BE2C (cell line): ENCODE measurements around the gene PPP2R5E.

ENCODE experiments used
- DNase-seq: peaks from one replicate; pipeline ENCODE4 v3.0.0-alpha.2; 2020
- H3K27me3 ChIP-seq: fragments of 250-450 bp; sonication (Bioruptor Pico); 2 replicates; pipeline ENCODE4 v1.5.1; 2020; ENCODE audit warnings: mild to moderate bottlenecking
- H3K36me3 ChIP-seq: fragments of 250-450 bp; sonication (Bioruptor Pico); 2 replicates; pipeline ENCODE4 v1.5.1; 2020; ENCODE audit warnings: mild to moderate bottlenecking
- H3K4me1 ChIP-seq: fragments of 250-450 bp; sonication (Bioruptor Pico); 2 replicates; pipeline ENCODE4 v1.5.1; 2020
- H3K4me3 ChIP-seq: 2 replicates; pipeline ENCODE4 v1.5.1; 2011; ENCODE audit warnings: low read depth, low read length
- H3K9me3 ChIP-seq: fragments of 250-450 bp; sonication (Bioruptor Pico); 2 replicates; pipeline ENCODE4 v1.5.1; 2020
- TF ChIP-seq, protein P1 (sequence below): IDR thresholded peaks from 2 replicates; pipeline ENCODE4 v1.5.1; 2012; ENCODE audit warnings: mild to moderate bottlenecking, low read depth, low read length

The PPP2R5E gene

DNA sequence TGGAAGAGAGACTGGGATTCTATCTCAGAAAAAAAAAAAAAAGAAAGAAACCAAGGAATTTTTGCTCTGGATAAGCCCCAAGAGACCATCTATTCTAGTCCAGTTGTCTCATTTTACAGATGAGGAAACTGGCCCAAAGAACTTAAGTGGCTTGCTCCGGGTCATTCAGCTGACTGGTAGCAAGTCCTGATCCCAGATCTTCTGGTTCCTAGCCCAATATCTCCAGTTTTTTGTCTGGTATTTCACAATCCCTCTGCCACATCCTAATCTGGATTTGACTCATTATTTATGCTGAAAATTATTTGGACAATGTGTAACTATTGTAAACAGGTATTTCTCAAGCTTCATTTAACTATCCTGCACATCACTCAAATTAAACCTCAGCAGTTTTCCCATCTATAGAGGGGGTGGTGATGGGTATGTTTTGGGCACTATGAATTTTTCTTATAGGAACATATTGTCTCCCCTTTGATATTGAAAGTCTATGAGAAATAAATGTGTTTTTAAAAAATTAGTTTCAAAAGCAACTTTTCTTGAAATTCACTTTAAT, 43.4 kb downstream of the PPP2R5E start:
- no peak for DNase-seq
- Histone ChIP-seq H3K36me3 (peaks cover 10% of the 10 kb centered on the region), H3K9me3 (no peaks in the 10 kb centered on the region), H3K4me1 (no peaks in the 10 kb centered on the region; the same call in 1 of the 2 replicates), H3K27me3 (no peaks in the 10 kb centered on the region), H3K4me3 (no peak overlapping the region)
- TF ChIP-seq, protein P1, sequence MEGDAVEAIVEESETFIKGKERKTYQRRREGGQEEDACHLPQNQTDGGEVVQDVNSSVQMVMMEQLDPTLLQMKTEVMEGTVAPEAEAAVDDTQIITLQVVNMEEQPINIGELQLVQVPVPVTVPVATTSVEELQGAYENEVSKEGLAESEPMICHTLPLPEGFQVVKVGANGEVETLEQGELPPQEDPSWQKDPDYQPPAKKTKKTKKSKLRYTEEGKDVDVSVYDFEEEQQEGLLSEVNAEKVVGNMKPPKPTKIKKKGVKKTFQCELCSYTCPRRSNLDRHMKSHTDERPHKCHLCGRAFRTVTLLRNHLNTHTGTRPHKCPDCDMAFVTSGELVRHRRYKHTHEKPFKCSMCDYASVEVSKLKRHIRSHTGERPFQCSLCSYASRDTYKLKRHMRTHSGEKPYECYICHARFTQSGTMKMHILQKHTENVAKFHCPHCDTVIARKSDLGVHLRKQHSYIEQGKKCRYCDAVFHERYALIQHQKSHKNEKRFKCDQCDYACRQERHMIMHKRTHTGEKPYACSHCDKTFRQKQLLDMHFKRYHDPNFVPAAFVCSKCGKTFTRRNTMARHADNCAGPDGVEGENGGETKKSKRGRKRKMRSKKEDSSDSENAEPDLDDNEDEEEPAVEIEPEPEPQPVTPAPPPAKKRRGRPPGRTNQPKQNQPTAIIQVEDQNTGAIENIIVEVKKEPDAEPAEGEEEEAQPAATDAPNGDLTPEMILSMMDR = no peak

GRCh38 chr14:63496837-63497400, 46.3 kb downstream of the PPP2R5E start:
- H3K36me3 ChIP-seq = peaks cover 10% of the 10 kb centered on the region
- H3K4me3 ChIP-seq = no peak overlapping the region
- TF ChIP-seq, protein P1 = no peak
- peaks cover 9% of the 10 kb centered on the region for H3K4me1 ChIP-seq
- H3K27me3 ChIP-seq = no peaks in the 10 kb centered on the region
- DNase-seq = no peak
- no peaks in the 10 kb centered on the region for H3K9me3 ChIP-seq

- peaks cover 11% of the 10 kb centered on the region for H3K4me1 ChIP-seq
- H3K9me3 ChIP-seq = no peaks in the 10 kb centered on the region
- peaks cover 5% of the 10 kb centered on the region for H3K36me3 ChIP-seq
- H3K4me3 ChIP-seq = no peak overlapping the region; the same call in 1 of the 2 replicates
- no peaks in the 10 kb centered on the region for H3K27me3 ChIP-seq
- TF ChIP-seq, protein P1 = peak; percentile 70
- DNase-seq = peak; percentile 52
These were observed 49.9 kb downstream of the PPP2R5E start for GRCh38 chr14:63493246-63493645.

DNA sequence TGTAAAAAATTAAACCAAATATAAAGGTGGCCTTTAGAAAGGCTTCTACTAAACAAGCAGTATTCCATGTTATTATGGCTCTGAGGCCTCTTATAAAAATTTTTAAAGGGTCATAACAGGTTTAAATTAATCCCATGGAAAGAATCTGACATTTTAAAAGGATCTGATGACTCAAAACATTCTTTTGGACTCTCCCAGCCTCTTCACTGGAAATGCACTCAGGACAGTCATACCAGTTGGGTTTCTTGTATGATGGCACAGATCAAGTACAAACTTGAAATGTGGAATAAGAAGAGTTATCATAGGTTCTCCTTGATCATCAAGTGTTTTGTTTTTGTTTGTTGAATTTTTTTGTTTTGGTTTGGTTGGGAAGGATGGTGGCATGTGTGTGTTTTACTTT, 50.8 kb downstream of the PPP2R5E start:
- Histone ChIP-seq H3K27me3 (no peaks in the 10 kb centered on the region), H3K4me3 (no peak overlapping the region), H3K4me1 (peaks cover 11% of the 10 kb centered on the region), H3K36me3 (peaks cover 4% of the 10 kb centered on the region), H3K9me3 (no peaks in the 10 kb centered on the region)
- no peak for DNase-seq
- TF ChIP-seq, protein P1 = no peak

- no peaks in the 10 kb centered on the region for H3K9me3 ChIP-seq
- DNase-seq = no peak
- H3K36me3 ChIP-seq = no peaks in the 10 kb centered on the region; the same call in 1 of the 2 replicates
- TF ChIP-seq, protein P1 = no peak
- H3K4me3 ChIP-seq = no peak overlapping the region
- peaks cover 11% of the 10 kb centered on the region for H3K4me1 ChIP-seq
- H3K27me3 ChIP-seq = no peaks in the 10 kb centered on the region
These were observed 55.5 kb downstream of the PPP2R5E start for GRCh38 chr14:63487724-63488123.

GRCh38 chr14:63486738-63487137, 56.4 kb downstream of the PPP2R5E start:
- Histone ChIP-seq H3K9me3 (no peaks in the 10 kb centered on the region), H3K36me3 (no peaks in the 10 kb centered on the region; the same call in 1 of the 2 replicates), H3K27me3 (no peaks in the 10 kb centered on the region), H3K4me3 (no peak overlapping the region), H3K4me1 (peaks cover 10% of the 10 kb centered on the region)
- no peak for DNase-seq
- TF ChIP-seq, protein P1 = no peak
